D341Med (cell line): ENCODE results near the gene ENPP7.
A peak's percentile ranks its signal among the peaks of the same experiment; 100 is the strongest.

Source experiments
- DNase-seq: peaks from one replicate; pipeline ENCODE4 v3.0.0; 2012; ENCODE audit warnings: low spot score

The ENPP7 gene

GRCh38 chr17:79778504-79779083 lies 47.9 kb downstream of the ENPP7 start:
- DNase-seq = peak; percentile 80

GRCh38 chr17:79779084-79779529 lies 48.4 kb downstream of the ENPP7 start:
- DNase-seq = no peak

GRCh38 chr17:79779661-79780365 lies 49.1 kb downstream of the ENPP7 start:
- DNase-seq = no peak

DNA sequence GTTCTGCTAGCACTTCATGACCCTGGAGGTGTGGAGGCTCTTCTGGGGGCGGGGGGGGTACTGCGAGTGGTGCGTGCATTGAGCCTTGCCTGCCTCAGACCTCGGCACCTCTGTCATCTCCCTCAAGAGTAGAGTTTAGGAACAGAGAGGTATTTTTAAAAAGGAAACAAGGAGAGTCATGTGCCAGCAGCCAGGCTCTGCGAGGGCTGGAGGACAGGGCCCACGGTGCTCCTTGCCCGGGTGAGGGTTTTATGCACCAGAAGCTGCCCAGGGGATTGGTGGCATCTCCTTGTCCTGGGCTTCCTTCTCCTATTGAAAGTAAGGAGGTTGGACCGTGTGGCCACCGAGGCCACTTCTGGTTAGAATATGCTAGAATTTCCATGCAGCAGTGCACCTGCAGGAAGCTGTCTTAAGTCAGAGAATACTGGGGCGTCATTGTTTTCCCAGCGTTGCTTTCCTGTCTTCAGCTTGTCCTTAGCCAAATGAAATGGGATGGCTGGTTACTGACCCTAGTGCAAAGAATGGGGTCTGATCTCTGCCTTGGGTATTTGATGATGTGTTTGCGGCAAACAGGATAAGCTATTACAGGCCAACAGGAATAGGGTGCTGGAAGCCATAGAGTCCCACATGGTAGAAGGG lies 50.4 kb downstream of the ENPP7 start:
- no peak for DNase-seq

- DNase-seq = no peak
Measured at GRCh38 chr17:79781736-79782575, 51.2 kb downstream of the ENPP7 start.

DNA sequence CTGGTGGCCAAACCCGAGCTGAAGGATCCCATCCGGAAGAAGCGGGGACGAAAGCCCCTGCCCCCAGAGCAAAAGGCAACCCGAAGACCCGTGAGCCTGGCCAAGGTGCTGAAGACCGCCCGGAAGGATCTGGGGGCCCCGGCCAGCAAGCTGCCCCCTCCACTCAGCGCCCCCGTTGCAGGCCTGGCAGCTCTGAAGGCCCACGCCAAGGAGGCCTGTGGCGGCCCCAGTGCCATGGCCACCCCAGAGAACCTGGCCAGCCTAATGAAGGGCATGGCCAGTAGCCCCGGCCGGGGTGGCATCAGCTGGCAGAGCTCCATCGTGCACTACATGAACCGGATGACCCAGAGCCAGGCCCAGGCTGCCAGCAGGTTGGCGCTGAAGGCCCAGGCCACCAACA lies 53.1 kb downstream of the ENPP7 start:
- no peak for DNase-seq

- no peak for DNase-seq
Measured at GRCh38 chr17:79784353-79785016, 53.7 kb downstream of the ENPP7 start.

DNA sequence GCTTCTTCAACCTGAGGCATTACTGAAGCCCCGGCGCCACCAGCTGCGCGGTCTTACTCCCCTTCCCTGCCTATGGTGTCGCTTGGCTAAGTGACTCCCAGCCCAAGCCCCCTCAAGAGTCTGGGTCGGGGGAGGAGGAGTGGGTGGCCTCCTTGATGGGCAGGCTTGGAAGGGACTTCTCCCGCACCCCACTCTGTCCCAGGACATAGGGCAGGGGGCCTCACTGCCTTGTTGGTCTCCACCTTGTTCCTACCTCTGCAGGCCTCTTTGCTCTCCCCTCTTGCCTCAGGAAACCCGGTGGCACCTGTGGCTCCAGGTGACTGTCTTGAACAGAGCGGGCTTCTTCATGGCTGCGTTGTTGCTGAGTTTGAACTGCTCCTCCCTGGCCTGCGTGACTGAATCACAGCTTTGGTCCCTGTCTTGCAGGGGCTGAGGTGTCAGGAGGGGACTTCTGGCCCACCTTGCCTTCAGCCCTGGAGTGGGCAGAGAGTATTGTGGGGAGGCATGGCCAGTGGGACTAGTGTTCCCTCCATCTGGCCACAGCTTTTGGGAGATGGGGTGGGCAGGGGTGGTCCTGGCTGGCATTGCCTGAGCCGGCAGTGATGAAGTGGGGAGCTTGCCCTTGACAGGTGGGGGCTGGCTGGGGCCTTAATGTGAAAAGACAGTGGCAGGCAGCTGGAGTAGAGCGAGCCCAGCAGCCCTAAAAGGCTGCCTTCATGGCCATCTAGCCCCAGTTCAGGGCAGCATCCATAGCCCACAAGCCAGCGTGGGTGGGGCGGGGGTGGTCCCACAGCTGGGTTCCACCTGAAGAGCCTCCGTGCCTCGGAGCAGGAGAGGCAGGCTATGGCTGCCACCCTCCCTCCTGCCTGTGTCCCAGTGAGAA lies 54.5 kb downstream of the ENPP7 start:
- no peak for DNase-seq

- no peak for DNase-seq
Measured at GRCh38 chr17:79785900-79786810, 55.4 kb downstream of the ENPP7 start.

- DNase-seq = no peak
Measured at GRCh38 chr17:79786930-79787643, 56.3 kb downstream of the ENPP7 start.

DNA sequence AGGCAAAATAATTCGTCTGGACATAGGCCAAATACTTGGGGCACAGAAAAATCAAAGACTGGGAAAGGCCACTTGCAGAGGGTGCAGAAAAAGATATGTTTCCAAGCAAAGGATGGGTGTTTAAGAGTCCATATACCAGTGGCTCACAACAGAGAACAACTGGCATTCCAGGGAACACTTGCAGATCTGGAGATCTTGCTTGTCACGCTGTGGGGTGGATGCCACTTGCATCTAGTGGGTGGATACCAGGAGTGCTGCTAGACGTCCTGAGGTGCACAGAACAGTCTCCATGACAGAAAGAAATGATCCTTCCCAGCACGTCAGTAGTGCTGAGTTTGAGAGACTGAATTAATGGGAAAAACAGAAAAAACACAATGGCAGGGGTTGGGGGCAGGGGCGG lies 57.7 kb downstream of the ENPP7 start:
- DNase-seq = no peak

GRCh38 chr17:79788989-79789942 lies 58.5 kb downstream of the ENPP7 start:
- peak; percentile 65 for DNase-seq

DNA sequence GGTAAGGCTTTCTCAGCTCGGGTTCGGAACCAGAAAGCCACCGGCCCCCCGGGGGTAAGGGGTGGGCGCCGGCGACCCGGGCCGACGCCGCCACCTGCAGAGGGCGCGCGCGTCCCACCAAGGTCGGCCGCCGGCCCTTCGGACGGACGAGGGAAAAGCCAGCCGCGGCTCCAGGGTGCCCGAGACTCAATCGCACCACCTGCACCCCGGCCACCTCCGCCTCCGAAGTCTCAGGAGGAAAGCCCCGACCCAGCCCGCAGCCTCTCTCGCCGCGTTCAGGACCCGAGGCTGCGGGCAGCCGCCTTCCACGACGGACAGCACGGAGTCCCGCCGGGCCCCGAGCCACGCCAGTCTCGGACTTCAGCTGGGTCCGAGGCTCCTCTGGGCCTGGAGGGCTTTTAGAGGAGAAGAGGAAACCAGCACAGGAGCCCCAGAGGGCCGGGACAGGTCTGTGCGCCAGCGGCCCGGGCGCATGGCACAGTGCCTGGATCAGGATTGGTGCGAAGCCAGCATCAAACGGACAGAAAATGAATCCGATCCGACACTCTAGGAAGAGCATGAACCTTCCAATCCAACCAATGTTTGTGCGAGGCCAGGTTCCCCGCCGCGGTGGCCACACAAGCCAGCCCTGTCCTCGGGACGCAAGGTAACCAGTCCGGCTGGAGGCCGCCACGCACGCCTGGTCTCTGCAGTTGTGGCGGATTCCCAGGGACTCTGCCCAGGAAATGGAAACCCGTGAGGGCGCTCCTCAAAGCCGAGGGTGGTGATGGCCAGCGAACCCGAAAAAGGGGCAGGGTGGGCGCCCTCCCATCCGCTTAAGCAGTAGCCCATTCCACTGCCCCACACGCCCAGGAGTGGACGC lies 59.4 kb downstream of the ENPP7 start:
- peak; percentile 96 for DNase-seq

GRCh38 chr17:79790805-79791734 lies 60.3 kb downstream of the ENPP7 start:
- DNase-seq = no peak

DNA sequence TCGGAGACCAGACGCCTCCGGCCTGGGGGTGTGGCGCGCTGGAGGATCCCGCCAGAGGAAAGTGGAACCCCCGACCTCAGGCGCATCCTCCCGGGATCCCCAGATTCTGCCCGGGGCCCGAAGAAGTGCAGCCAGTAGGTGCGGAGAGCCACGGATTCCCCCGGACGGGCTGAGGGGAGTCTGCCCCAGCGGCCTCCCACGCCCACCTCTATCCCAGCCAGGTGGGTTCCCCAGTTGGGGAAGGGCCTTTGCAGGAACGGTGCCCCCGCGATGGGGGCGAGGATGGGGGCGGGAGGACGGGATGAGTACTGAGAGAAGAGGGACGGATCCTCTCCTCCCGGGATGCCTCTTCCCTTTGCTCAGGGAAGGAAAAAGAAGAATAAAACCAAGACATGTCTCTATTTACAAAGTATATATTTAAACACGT lies 61.0 kb downstream of the ENPP7 start:
- no peak for DNase-seq
